ENCODE results near the gene MAP2K1.

MAP2K1 gene

DNA sequence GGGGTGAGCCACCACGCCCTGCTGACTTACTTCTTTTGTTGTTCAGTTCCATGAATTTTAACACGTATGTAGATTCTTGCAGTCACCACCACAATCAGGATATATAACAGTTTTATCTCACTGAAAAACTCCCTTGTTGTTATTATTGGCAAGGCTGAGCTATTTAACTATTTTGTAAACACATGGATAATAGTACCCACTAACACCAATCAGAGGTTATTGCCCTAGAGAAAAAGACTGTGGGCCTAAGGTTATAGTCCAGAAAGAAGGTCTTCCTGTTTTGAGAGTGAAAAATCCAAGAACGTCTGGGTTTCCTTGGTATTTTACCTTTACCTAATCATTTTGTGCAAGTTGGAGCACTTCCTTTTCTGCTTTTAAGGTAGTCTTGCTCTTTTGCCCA, 127.9 kb downstream of the MAP2K1 start:
- H3K4me3 ChIP-seq (ENCODE audit: low read depth, low read length), result no peak overlapping the region
- H3K4me1 ChIP-seq, result no peaks in the 10 kb centered on the region
- peaks cover 35% of the 10 kb centered on the region for H3K36me3 ChIP-seq
- TF ChIP-seq, protein P1, sequence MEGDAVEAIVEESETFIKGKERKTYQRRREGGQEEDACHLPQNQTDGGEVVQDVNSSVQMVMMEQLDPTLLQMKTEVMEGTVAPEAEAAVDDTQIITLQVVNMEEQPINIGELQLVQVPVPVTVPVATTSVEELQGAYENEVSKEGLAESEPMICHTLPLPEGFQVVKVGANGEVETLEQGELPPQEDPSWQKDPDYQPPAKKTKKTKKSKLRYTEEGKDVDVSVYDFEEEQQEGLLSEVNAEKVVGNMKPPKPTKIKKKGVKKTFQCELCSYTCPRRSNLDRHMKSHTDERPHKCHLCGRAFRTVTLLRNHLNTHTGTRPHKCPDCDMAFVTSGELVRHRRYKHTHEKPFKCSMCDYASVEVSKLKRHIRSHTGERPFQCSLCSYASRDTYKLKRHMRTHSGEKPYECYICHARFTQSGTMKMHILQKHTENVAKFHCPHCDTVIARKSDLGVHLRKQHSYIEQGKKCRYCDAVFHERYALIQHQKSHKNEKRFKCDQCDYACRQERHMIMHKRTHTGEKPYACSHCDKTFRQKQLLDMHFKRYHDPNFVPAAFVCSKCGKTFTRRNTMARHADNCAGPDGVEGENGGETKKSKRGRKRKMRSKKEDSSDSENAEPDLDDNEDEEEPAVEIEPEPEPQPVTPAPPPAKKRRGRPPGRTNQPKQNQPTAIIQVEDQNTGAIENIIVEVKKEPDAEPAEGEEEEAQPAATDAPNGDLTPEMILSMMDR (IDR thresholded peaks at IDR 0.05; ENCODE audit: low read depth, low read length), result no peak
- no peaks in the 10 kb centered on the region for H3K27me3 ChIP-seq
- no peak for DNase-seq
- H3K9me3 ChIP-seq, result no peaks in the 10 kb centered on the region

DNA sequence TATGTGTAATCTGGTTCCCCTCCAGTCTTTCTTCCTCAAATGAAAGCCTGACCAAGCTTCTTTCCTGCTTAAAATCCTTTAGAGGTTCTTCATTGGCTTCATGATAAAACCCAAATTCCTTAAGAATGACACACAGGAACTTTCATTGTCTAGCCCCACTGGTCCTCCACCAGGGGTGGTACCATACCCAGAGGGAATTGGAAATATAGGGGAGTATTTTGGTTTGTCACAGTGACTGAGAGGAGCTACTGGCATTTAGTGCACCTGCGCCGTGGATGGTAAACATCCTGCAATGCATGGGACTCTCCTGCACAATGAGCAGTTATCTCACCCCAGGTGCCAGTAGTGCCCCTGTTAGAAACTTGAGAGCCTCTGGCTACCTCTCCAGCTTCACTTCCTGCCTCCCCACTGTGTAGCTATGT, 129.2 kb downstream of the MAP2K1 start:
- DNase-seq, result no peak
- Histone ChIP-seq H3K4me1 (no peaks in the 10 kb centered on the region), H3K36me3 (peaks cover 37% of the 10 kb centered on the region), H3K4me3 (ENCODE audit: low read depth, low read length) (no peak overlapping the region), H3K27me3 (no peaks in the 10 kb centered on the region), H3K9me3 (no peaks in the 10 kb centered on the region)
- TF ChIP-seq, protein P1 (IDR thresholded peaks at IDR 0.05; ENCODE audit: low read depth, low read length), result no peak

DNA sequence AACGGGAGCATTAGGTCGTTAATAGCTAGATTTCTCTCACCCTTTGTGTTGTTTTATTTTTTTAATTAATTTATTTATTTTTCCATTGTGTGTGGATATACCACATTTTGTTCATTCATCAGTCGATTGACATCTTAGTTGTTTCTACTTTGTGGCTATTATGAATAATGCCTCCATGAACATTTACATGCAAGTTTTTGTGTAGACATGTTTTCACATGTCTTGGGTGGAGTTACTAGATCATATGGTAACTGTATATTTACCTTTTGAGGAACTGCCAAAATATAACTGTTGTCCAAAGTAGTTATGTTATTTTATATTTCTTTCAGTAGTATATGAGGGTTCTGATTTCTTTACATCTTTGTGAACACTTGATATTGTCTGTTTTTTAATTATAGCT, 137.2 kb downstream of the MAP2K1 start:
- Histone ChIP-seq H3K27me3 (no peaks in the 10 kb centered on the region), H3K4me1 (no peaks in the 10 kb centered on the region), H3K36me3 (peaks cover 39% of the 10 kb centered on the region), H3K9me3 (no peaks in the 10 kb centered on the region), H3K4me3 (ENCODE audit: low read depth, low read length) (no peak overlapping the region)
- no peak for DNase-seq
- TF ChIP-seq, protein P1 (IDR thresholded peaks at IDR 0.05; ENCODE audit: low read depth, low read length), result no peak

DNA sequence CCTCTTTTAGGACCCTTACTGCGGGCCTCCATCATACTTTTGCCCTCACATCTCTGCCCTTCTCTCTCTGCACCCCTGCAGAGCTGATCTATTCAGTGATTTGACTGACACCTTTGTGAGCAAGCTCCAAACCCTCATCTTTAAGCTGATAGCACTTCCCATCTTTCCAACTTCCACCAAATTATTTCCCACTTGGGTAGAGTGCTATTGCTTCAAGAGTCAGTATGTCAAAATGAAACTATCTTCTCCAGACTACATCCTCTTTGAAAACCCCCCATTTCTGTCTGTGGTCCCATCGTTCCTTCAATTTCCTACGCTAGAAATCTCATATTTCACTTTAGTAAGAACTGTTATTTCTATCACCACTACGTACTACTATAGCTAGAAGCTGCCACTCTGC, 138.1 kb downstream of the MAP2K1 start:
- no peak for DNase-seq
- Histone ChIP-seq H3K36me3 (peaks cover 45% of the 10 kb centered on the region), H3K4me1 (no peaks in the 10 kb centered on the region), H3K4me3 (ENCODE audit: low read depth, low read length) (no peak overlapping the region), H3K9me3 (no peaks in the 10 kb centered on the region), H3K27me3 (no peaks in the 10 kb centered on the region)
- TF ChIP-seq, protein P1 (IDR thresholded peaks at IDR 0.05; ENCODE audit: low read depth, low read length), result no peak

DNA sequence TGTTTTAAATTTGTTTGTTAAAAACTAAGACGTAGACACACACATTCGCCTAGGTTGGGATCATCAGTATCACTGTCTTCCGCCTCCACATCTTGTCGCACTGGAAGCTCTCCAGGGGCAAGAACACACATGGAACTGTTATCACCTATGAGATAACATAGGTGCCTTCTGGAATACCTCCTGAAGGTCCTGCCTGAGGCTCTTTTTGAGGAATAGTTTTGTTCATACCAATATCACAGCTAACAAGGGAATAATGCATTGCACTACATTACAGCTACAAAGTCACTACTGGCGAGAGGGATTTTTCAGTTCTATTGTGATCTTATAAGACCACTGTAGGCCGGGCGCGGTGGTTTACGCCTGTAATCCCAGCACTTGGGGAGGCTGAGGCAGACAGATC, 148.3 kb downstream of the MAP2K1 start:
- Histone ChIP-seq H3K9me3 (no peaks in the 10 kb centered on the region), H3K36me3 (peaks cover 13% of the 10 kb centered on the region), H3K4me3 (ENCODE audit: low read depth, low read length) (no peak overlapping the region), H3K27me3 (no peaks in the 10 kb centered on the region), H3K4me1 (no peaks in the 10 kb centered on the region)
- TF ChIP-seq, protein P1 (IDR thresholded peaks at IDR 0.05; ENCODE audit: low read depth, low read length), result no peak
- no peak for DNase-seq
